ENCODE results near the gene PTPRK. TPM values are rescaled to one million over a fixed set of nuclear protein-coding genes. Genes with fewer than 3 reads are reported as not detected.

The PTPRK gene
- total and polyA plus RNA-seq, 2 of the 8 experiments (the other 6 are each of a cell fraction or from before 2014, with no cell fraction given): 11.4 to 47.3 TPM

DNA sequence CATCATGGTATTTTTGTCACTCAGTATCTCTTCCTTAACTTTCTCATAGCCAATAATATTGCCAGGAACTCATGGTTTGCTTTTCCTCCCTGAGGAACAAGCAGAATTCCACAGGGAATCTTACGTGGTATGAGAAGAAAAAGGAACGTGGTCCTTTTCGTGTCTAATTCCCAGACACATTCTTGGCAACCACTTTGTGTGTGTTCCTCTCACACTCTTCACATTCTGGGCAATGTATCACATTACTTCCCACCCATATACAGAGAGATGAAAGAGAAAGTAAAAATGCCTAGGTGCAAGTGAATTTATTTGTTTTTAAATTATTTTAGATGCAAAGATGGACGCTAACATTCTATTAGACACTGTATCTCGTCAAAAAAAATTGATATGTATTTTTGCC is 102.7 kb downstream of the PTPRK start (continued):
- TF ChIP-seq CTBP2 (IDR thresholded peaks at IDR 0.05; ENCODE audit: borderline replicate concordance, insufficient read depth, insufficient read length, low read length) (no peak), EP300 (IDR thresholded peaks at IDR 0.05; ENCODE audit: borderline replicate concordance in 1 of 2, low read depth in 2 of 2, low read length in 2 of 2) (no peak), MAFK (IDR thresholded peaks at IDR 0.05; ENCODE audit: low read depth, low read length) (no peak)
